Skeletal muscle tissue (tissue), 4 donors: Measurements from ENCODE around the gene TMEM167A. TPM values are rescaled to one million over a fixed set of nuclear protein-coding genes. Genes with fewer than 3 reads are reported as not detected.

ENCODE experiments used
- H3K27ac ChIP-seq: one replicate; pipeline ENCODE4 v1.7.0; 2013; ENCODE audit warnings: mild to moderate bottlenecking, low read depth, low read length, inconsistent platforms
- H3K27me3 ChIP-seq, 3 donors: one replicate each; pipeline ENCODE4 v1.7.0; 2013; ENCODE audit warnings: low read length in 3 of 3; ENCODE audit not compliant: control insufficient read depth in 3 of 3, insufficient read depth in 3 of 3
- H3K36me3 ChIP-seq, 3 donors: one replicate each; pipeline ENCODE4 v1.7.0; 2013; ENCODE audit warnings: low read length in 3 of 3; ENCODE audit not compliant: control insufficient read depth in 3 of 3, insufficient read depth in 3 of 3
- H3K4me1 ChIP-seq, 3 donors: one replicate each; pipeline ENCODE4 v1.7.0; 2013; ENCODE audit warnings: low read length in 3 of 3, mild to moderate bottlenecking in 3 of 3; ENCODE audit not compliant: control insufficient read depth in 3 of 3, insufficient read depth in 3 of 3
- H3K4me3 ChIP-seq, 3 donors: one replicate each; pipeline ENCODE4 v1.7.0; 2013; ENCODE audit warnings: low read length in 3 of 3
- H3K9ac ChIP-seq, 3 donors: one replicate each; pipeline ENCODE4 v1.7.0; 2013; ENCODE audit warnings: low read length in 3 of 3, mild to moderate bottlenecking in 3 of 3, moderate library complexity in 2 of 3, low read depth in 1 of 3
- H3K9me3 ChIP-seq, 3 donors: one replicate each; pipeline ENCODE4 v1.7.0; 2013; ENCODE audit warnings: low read length in 3 of 3; ENCODE audit not compliant: control insufficient read depth in 3 of 3
- total RNA-seq: library from RNA; depleted of rRNA; stranded (reverse); fragments of >200 nt; gene quantifications from one replicate; pipeline ENCODE4 v1.2.3, GENCODE V29; 2014
- donor health status: Osteomylitis.

TMEM167A gene
- total RNA-seq, 1 donor from 2014 or later, result 44.9 TPM

GRCh38 chr5:83066548-83067110, 10.6 kb downstream of the TMEM167A start:
- Histone ChIP-seq H3K27me3 (no peaks in the 10 kb centered on the region), H3K9ac (no peak overlapping the region), H3K4me3 (no peak overlapping the region), H3K36me3 (no peaks in the 10 kb centered on the region), H3K27ac (no peak overlapping the region), H3K9me3 (no peaks in the 10 kb centered on the region), H3K4me1 (peaks cover 0 to 3% (median 3%) of the 10 kb centered on the region in 3 donors)

- Histone ChIP-seq H3K4me1 (no peaks in the 10 kb centered on the region), H3K27ac (no peak overlapping the region), H3K4me3 (no peak overlapping the region), H3K9me3 (no peaks in the 10 kb centered on the region), H3K36me3 (peaks cover 0 to 4% (median 0%) of the 10 kb centered on the region in 3 donors), H3K9ac (no peak overlapping the region), H3K27me3 (no peaks in the 10 kb centered on the region)
Observed at GRCh38 chr5:83059341-83059740, 17.9 kb downstream of the TMEM167A start.

GRCh38 chr5:83058726-83059125, 18.5 kb downstream of the TMEM167A start:
- H3K36me3 ChIP-seq, result peaks cover 0 to 4% (median 0%) of the 10 kb centered on the region in 3 donors
- no peaks in the 10 kb centered on the region for H3K27me3 ChIP-seq
- H3K4me3 ChIP-seq, result no peak overlapping the region
- no peaks in the 10 kb centered on the region for H3K9me3 ChIP-seq
- no peak overlapping the region for H3K9ac ChIP-seq
- H3K27ac ChIP-seq, result no peak overlapping the region
- no peaks in the 10 kb centered on the region for H3K4me1 ChIP-seq

GRCh38 chr5:83055166-83055565, 22.0 kb downstream of the TMEM167A start:
- H3K9me3 ChIP-seq, result no peaks in the 10 kb centered on the region
- no peak overlapping the region for H3K9ac ChIP-seq
- no peaks in the 10 kb centered on the region for H3K4me1 ChIP-seq
- no peak overlapping the region for H3K4me3 ChIP-seq
- no peaks in the 10 kb centered on the region for H3K36me3 ChIP-seq
- no peaks in the 10 kb centered on the region for H3K27me3 ChIP-seq
- H3K27ac ChIP-seq, result no peak overlapping the region

GRCh38 chr5:83050723-83051340, 26.4 kb downstream of the TMEM167A start:
- Histone ChIP-seq H3K9ac (no peak overlapping the region), H3K9me3 (no peaks in the 10 kb centered on the region), H3K36me3 (no peaks in the 10 kb centered on the region), H3K27ac (no peak overlapping the region), H3K4me3 (no peak overlapping the region), H3K4me1 (no peaks in the 10 kb centered on the region), H3K27me3 (no peaks in the 10 kb centered on the region)

GRCh38 chr5:83049370-83049885, 27.8 kb downstream of the TMEM167A start:
- H3K9me3 ChIP-seq, result no peaks in the 10 kb centered on the region
- no peaks in the 10 kb centered on the region for H3K36me3 ChIP-seq
- H3K4me1 ChIP-seq, result no peaks in the 10 kb centered on the region
- no peaks in the 10 kb centered on the region for H3K27me3 ChIP-seq
- no peak overlapping the region for H3K9ac ChIP-seq
- H3K27ac ChIP-seq, result no peak overlapping the region
- H3K4me3 ChIP-seq, result no peak overlapping the region

GRCh38 chr5:83048811-83049210, 28.4 kb downstream of the TMEM167A start:
- H3K4me3 ChIP-seq, result no peak overlapping the region
- H3K27me3 ChIP-seq, result no peaks in the 10 kb centered on the region
- H3K9me3 ChIP-seq, result no peaks in the 10 kb centered on the region
- H3K27ac ChIP-seq, result no peak overlapping the region
- H3K4me1 ChIP-seq, result no peaks in the 10 kb centered on the region
- H3K36me3 ChIP-seq, result no peaks in the 10 kb centered on the region
- no peak overlapping the region for H3K9ac ChIP-seq

GRCh38 chr5:83048277-83048676, 28.9 kb downstream of the TMEM167A start:
- Histone ChIP-seq H3K4me1 (no peaks in the 10 kb centered on the region), H3K9me3 (no peaks in the 10 kb centered on the region), H3K9ac (no peak overlapping the region), H3K36me3 (no peaks in the 10 kb centered on the region), H3K4me3 (no peak overlapping the region), H3K27ac (no peak overlapping the region), H3K27me3 (no peaks in the 10 kb centered on the region)

GRCh38 chr5:83044926-83045325, 32.3 kb downstream of the TMEM167A start:
- no peak overlapping the region for H3K9ac ChIP-seq
- H3K36me3 ChIP-seq, result no peaks in the 10 kb centered on the region
- H3K9me3 ChIP-seq, result no peaks in the 10 kb centered on the region
- no peaks in the 10 kb centered on the region for H3K27me3 ChIP-seq
- H3K27ac ChIP-seq, result no peak overlapping the region
- H3K4me3 ChIP-seq, result no peak overlapping the region
- no peaks in the 10 kb centered on the region for H3K4me1 ChIP-seq

GRCh38 chr5:83042507-83042906, 34.7 kb downstream of the TMEM167A start:
- Histone ChIP-seq H3K27me3 (no peaks in the 10 kb centered on the region), H3K27ac (no peak overlapping the region), H3K9me3 (no peaks in the 10 kb centered on the region), H3K9ac (no peak overlapping the region), H3K4me3 (no peak overlapping the region), H3K4me1 (no peaks in the 10 kb centered on the region), H3K36me3 (no peaks in the 10 kb centered on the region)
